SH-SY5Y (cell line): ENCODE results near the gene KRT20.

Experiments used
- GATA2 ChIP-seq: IDR thresholded peaks from 2 replicates; pipeline ENCODE4 v1.6.1; 2011; ENCODE audit warnings: mild to moderate bottlenecking, low read depth, low read length
- GATA3 ChIP-seq: IDR thresholded peaks from 2 replicates; pipeline ENCODE4 v1.6.1; 2011; ENCODE audit warnings: low read depth, mild to moderate bottlenecking, low read length, moderate library complexity

DNA sequence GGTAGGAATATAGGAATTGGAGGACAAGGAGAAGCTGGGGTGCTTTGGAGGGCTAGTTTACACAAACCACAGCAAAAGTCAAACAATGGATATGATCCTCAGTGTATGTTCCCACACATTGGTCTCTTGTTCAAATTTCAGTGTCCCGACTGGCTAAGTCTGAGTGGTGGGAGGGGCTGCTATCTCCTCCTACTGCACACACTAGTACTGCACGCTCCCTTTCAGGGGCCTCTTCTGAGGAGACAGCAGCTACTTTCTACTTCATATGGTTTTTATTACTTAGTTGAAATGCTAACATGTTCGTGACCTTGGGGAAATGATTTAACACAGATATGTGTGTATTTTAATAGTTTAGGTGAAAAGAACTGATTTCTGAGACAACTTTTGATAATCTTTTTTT is 43.8 kb downstream of the KRT20 start:
- TF ChIP-seq GATA2 (no peak), GATA3 (no peak)
